GM18867 (cell line): ENCODE results near the gene CNPY2.
A peak's percentile ranks its signal among the peaks of the same experiment; 100 is the strongest.
"Not testable (repeated sequence)": the region's sequence is repeated elsewhere in the genome, so short reads cannot be mapped to it uniquely, and the experiment has no call there.

ENCODE experiments used
- ATAC-seq: cut with Tn5 transposase; IDR thresholded peaks from one replicate; pipeline ENCODE4 v1.9.1; 2021; ENCODE audit warnings: mild to moderate bottlenecking, moderate library complexity; ENCODE audit not compliant: unreplicated experiment

CNPY2 gene

DNA sequence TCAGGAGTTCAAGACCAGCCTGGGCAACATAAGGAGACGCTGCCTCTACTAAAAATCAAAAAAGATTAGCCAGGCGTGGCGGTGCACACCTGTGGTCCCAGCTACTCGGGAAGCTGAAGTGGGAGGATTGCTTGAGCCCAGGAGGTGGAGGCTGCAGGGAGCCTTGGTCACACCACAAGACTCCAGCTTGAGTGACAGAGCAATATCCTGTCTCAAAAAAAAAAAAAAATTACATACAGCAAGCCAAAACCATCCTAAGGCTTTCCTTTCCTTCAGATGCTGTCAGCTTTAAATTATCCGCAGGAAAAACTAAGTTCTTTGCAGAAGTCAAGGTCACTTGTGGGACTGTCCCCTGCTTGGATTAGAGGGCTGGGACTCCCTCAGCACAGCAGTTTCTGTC, 17.0 kb downstream of the CNPY2 start:
- ATAC-seq, result no peak

DNA sequence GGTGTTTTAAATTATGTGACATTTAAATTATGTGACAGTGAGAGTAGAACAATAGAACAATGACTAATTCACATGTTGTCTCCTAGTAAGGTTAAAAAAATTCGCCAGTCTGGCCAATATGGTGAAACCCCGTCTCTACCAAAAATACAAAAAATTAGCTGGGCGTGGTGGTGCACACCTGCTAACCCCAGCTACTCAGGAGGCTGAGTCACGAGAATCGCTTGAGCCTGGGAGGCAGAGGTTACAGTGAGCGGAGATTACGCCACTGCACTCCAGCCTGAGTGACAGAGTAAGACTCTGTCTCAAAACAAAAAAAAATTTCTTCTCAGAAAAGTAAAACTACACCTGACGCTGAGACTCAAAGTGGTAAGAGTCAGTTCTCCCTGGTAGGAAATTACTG, 18.4 kb downstream of the CNPY2 start:
- no peak for ATAC-seq

DNA sequence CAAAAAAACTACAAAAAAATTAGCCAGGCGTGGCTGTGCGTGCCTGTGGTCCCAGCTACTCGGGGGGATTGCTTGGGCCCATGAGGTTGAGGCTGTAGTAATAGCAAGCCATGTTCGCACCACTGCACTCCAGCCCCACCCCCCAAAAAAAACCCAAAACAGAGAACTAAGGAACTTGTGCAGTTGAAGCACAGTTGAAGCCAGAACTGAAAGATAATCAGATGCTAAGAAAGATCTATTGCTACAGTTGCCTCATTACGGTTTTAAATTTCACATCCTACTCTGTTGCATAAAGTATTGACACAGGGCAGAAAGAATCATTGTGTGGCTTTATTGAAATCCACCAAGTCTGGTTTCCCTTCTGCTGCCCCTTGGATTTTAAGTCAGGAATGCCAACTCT, 19.5 kb downstream of the CNPY2 start:
- no peak for ATAC-seq

DNA sequence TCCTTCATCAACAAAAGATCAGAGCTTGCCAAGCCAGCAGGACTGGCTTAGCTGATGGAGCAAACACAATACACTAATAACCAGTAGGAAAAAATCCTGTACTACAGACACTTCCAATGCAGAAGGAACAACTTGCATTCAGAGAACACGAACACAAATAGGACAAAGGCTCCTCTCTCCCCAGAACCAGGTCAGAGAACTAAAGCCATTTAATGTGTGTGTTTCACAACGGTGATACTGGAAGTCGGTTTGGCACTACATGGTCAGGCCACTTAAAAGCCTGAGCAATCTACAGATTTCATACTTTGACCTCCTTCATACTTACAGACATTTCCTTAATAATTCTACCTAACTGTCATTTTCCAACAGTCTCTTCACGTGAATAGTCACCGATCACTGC, 22.0 kb downstream of the CNPY2 start:
- no peak for ATAC-seq

DNA sequence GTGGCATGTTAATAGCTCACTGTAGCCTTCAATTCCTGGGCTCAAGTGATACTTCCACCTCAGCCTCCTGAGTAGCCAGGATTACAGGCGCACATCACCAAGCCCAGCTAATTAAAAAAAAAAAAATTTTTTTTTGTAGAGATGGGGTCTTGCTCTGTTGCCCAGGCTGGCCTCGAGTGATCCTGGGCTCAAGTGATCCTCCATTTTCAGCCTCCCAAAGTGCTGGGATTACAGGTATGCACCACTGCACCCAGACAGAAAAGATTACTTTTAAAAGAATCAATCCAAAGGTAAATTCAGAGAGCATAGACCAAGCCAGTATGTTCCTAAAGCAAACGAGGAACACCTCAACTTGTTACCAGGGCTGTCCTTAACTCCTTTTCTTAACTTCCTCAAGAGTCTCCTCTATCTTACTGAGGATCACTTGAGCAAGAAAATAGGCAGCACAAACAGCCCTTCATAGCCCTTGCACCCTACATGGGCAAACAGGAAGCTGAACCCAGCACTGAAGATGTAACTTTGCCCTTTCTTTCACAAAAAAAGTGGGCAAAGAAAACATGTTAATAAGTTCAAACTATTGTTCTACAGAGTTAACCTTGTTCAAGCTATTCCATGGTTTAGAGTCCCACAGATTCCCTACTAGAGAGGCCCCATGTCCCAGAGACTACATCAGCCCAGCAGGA, 26.9 kb downstream of the CNPY2 start:
- no peak for ATAC-seq

DNA sequence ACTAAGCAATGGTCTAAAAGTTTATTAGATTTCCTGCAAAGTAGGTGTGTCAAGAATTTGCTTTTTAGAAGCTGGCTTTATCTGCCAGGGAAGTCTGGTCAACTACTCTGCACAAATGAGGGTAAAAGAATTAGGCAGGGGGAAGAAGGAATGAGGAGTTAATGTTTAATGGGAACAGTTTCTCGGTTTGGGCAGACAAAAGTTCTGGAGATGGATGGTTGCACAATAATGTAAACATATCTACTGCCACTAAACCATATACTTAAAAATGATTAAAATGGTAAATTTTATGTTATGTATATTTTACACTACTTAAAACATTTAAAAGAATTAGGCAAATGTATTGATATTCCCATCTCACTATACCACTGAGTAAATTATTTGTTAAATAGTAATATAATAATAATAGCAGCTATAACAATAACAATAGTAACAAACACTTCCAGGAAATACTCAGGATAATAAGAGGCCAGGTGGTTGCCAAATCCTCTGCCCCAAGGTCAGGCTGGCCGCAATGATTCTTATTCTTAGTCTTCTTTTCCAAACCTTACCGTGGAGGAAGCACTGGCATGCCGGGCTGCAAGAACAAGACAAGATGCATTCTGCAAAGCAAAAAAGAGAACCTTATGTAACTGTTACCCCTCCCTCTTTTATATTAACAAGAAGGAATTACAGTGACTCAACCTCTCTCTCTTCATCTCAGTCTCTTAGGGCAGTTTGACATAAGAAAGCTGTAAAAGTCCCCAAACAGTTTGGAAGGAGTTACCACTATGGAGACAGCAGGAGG, 29.6 kb downstream of the CNPY2 start:
- ATAC-seq, result no peak

DNA sequence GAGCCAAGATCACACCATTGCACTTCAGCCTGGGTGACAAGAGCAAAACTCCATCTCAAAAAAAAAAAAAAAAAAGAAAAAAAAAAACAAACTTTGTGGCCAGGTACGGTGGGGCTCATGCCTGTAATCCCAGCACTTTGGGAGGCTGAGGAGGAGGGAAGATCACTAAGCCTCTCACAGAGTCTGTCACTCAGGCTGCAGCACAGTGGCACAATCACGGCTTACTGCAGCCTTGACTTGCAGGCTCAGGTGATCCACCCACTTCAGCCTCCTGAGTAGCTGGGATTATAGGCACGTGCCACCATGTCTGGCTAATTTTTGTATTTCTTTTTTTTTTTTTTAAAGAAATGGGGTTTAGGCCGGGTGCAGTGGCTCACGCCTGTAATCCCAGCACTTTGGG, 31.5 kb downstream of the CNPY2 start:
- ATAC-seq, result not testable (repeated sequence)

DNA sequence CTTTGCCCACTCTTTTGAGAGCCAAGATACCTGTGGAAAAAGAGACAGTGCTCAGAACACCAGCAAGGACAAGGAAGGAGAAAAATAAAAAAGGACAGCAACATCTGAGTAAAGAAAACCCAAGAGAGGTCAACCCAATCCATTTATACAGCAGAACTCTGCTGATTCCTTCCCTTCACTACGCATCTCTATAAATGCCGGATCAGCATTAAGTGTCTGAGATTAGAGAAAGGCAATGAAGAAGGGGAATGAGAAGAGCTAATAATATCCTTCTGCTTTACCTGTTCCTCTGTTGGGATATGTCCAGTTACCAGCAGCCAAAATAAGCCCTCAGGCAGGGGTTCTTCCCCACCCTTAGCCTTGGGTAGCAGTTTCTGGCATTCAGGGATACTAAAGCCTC, 33.2 kb downstream of the CNPY2 start:
- no peak for ATAC-seq

DNA sequence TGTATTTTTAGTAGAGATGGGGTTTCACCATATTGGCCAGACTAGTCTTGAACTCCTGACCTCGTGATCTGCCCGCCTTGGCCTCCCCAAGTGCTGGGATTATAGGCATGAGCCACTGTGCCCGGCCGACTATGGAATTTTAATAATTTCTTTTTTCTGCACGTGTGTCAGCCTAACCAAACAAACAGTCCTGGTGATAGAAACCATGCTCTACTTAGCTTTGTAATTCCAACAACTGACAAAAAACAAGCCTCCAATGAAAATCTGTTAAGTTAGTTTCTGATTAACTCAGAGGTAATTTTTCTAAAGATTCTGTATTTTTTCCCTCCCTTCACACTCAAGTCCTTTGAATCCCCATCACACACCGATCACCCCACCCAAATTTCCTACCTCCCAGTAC, 33.8 kb downstream of the CNPY2 start:
- ATAC-seq, result no peak

DNA sequence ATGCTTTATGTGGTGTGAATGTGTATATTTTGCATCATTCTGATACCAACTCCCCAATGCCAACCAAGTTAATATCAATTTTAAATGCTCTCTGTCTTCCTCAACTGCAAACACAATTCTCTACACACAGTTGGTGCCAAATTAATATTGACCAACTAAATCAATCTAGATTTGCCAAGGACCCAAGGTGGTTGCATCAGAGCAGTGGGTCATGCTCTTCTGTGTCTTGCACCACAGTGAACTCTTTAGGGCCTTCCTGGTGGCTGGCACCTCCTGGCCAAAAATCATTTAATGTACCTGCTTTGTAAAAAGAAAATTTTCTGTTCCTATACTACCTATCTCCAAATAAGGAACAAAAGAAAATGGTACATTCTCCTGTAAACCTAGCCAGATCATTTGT, 34.9 kb downstream of the CNPY2 start:
- ATAC-seq, result no peak

DNA sequence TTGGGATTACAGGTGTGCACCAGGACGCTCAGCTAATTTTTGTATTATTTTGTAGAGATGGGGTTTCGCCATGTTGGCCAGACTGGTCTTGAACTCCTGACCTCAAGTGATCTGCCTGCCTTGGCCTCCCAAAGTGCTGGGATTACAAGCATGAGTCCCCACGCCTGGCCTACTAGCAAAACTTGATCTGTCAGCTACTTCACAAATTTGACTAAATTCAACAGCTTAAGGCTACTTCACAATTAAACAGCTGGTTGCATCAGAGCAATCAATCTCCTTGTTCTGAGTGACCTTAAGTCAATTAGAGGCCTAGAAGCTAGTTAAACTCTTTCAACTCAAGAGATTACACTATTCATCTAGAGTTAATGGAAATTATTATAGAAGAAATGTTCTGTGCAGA, 36.9 kb downstream of the CNPY2 start:
- no peak for ATAC-seq

DNA sequence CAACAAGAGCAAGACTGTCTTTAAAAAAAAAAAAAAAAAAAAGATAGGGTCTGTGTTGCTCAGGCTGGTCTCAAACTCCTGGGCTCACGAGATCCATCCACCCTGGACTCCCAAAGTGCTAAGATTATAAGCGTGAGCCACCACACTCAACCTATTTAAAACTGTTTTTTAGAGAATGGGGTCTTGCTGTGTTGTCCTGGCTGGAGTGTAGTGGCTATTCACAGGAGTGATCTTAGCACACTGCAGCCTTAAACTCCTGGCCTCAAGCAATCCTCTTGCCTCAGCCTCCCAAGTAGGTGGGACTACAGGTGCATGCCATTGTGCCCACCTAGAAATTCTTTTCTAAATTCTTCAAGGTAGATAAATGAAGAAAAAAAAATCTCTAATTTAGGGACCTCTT, 41.5 kb downstream of the CNPY2 start:
- no peak for ATAC-seq

DNA sequence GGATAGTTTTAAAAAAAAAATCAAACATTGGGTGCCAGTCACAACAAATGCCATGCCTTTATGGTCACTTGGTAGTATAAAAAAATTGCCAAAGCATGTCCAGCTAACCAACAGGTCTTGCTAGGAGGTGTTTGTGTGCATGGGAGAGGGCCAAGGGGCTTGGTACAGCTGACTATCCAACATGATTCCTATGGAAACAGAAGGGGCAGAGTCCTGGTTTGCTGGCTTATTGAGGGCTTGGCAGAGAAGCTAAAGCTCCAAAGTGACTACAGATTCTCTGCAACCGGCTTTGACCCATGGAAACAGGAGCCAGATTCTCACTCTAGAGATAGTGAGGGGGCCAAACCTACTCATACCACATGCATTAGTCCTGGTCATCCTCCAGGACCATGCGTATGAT, 43.3 kb downstream of the CNPY2 start:
- not testable (repeated sequence) for ATAC-seq

DNA sequence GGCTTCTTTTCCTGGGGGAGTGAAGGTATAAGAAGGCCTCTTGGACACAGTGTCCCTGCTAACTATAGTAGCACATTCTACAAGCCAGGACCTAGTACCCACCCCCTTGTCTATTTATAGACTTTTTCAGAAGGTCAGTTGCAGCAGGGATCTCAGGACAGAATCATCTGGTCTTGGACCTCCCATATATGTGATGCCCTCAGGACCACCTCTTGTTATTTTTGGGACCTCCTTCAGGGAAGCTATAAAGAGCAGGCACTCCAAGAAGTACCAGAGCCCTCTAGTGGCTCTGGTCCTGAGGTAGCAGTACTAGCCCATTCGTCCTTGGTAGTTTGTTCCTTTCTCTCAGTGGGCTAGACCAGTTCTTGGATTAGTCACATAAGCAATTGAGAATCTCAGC, 44.8 kb downstream of the CNPY2 start:
- no peak for ATAC-seq

DNA sequence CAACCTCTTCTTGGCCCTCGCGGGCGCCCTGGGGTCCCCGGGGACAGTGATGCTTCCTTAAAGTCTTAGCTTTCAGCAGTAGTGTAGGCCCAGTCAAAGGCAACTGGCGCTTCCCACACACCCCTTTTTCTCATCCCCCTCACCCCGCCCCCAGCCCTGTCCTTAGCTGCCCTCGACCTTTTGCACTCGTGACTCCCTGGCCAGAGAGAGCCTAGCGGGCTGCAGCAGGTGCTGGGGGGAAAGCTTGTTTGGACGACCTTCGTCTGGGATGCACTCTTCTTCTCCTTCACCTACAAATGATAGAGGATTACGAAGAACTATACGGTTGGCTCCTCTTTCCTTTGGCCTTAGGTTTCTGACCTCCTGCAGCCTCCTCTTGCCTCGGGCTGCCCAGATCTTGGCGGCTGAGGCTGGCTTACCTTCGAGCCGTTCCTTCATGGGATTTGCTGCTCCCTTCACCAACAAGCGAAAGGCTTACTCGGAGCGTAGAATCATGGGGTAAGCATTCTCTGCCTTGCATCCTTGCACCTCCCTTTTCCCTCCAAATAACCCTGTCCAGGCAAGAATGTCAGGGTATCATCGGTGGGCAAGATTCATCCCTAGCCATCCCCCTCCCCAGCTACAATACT, 48.2 kb downstream of the CNPY2 start:
- peak; percentile 4 for ATAC-seq

DNA sequence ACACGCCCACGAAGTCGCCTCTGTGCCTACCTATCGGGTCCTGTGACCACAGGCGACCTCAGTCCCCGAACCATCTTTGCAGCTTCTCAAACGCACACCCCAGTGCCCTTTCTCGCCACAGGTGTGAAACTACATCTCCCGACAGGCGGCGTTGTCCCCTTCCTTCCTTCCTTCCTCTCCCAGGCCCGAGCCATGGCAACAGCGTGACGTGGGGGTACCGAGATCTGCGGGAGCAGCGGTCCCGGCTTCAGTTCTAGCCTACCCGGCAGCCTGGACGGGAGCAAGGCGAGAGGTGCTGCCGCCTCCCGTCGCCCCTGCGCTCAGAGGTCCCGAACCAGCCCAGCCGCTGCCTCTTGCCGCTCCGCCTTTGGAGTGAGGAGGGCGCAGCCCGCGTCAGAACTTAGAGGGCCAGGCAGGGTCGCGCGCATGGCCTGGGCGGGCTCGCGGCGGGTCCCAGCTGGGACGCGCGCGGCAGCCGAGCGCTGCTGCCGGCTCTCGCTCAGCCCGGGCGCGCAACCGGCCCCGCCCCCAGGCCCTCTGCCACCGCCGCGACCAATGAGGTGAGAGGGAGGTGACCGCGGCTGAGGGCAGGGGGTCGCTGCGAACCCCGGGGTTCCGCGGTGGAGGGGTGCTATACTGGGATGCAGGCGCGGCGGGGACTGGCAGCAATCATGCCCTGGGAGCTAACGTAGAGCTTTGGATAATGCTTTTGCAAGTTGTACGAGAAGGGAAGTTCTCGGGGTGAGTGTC, 48.9 kb downstream of the CNPY2 start, which contains the start of gene COQ10A:
COQ10A (plus strand) TSS at position 250 of the 750 bp plus-strand sequence; CDS start at position 427, 177 bp downstream.
- peak; percentile 90 for ATAC-seq

DNA sequence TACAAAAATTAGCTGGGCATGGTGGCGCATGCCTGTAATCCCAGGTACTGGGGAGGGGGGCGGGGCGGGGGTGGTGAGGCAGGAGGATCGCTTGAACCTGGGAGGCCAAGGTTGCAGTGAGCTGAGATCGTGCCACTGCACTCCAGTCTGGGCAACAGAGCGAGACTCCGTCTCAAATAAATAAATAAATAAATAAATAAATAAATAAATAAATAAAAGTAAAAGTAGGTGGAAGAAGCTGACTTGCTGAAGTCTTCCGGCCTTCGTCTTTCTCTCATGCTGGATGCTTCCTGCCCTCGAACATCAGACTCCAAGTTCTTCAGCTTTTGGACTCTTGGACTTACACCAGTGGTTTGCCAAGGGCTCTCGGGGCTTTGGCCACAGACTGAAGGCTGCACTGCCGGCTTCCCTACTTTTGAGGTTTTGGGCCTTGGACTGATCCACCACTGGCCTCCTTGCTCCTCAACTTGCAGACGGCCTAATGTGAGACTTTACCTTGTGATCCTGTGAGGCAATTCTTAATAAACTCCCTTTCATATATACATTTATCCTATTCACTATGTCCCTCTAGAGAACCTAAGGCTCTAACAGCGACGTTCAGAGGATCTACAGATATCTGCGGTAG, 49.6 kb downstream of the CNPY2 start:
- not testable (repeated sequence) for ATAC-seq

DNA sequence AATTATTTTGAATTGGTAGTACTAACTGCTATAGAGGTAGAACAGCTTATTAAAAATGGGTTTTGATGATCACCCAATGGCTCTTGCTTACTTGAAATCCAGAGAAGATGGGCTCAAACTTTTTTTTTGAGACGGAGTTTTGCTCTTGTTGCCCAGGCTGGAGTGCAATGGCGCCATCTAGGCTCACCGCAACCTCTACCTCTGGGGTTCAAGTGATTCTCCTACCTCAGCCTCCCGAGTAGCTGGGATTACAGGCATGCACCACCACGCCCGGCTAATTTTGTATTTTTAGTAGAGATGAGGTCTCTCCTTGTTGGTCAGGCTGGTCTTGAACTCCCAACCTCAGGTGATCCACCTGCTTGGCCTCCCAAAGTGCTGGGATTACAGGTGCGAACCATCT, 52.8 kb downstream of the CNPY2 start:
- not testable (repeated sequence) for ATAC-seq

DNA sequence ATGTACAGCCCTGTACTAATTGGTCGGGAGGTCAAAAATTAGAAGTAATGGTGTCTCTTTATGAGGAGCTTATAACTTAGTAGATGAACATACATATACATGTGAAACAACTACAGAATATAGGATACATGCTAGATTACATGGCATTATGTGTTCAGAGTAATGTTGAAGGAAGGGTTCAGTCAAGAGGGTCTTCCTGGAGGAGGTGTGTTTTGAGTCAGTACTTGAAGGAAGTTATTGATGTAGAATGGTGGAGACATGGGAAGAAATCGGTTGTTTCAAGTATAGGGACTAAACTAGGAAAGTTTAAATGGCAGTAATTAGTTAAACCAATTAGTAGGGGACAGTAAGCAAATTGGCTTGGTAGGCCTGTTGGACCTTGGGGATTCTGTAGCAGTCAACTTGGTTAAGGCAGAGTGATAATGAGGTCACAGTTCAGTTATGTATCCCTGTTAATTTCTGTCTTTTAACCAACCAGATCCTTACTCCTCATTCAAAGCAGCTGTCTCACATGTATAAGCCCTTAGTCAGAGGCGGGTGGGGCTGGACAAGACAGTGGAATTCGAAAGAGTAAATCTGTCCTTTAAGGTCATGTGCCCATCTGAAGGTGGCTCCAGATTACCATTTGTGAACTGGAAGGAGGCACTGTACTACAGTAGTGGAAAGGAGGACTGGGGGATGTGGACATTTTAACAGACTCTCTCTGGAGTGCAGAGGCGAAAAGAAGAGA, 54.1 kb downstream of the CNPY2 start:
- ATAC-seq, result no peak

DNA sequence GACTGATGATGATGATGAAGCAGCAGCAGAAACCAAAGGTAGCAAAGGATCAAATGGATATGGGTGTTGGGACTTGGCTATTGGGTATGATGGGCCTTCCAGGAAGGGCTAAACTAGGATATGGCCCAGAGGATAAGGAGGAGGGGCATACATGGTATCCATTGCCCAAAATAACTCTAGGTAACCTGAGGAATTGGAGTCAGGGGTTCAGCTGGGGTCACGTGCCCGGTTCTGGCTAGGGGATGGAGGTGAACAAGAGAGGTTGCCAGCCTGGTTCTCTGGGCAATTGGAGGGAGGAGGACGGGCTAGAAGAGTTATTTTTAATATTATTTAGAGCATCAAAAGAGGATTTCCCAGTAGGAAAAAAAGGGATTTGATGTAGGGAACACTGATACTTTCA, 54.9 kb downstream of the CNPY2 start:
- ATAC-seq, result no peak
